Neural cell (in vitro differentiated cells): ENCODE measurements around the gene FILIP1L.

Experiments used
- CTCF ChIP-seq: fragments of 450-650 bp; IDR thresholded peaks from 2 replicates; pipeline ENCODE4 v1.5.1; 2014; ENCODE audit warnings: antibody characterized with exemption, mild to moderate bottlenecking, moderate library complexity; ENCODE audit not compliant: poor library complexity, severe bottlenecking
- POLR2AphosphoS5 ChIP-seq: IDR thresholded peaks from 2 replicates; pipeline ENCODE4 v1.6.1; 2012

- TF ChIP-seq CTCF = no peak
- no peak for TF ChIP-seq POLR2AphosphoS5
Measured at GRCh38 chr3:100125161-100125938, 11.0 kb upstream of the FILIP1L start.
